GM19035 (cell line): ENCODE measurements around the gene PGM2L1.
"Not testable (repeated sequence)": the region's sequence is repeated elsewhere in the genome, so short reads cannot be mapped to it uniquely, and the experiment has no call there.

Source experiments
- ATAC-seq: cut with Tn5 transposase; IDR thresholded peaks from one replicate; pipeline ENCODE4 v1.9.1; 2021; ENCODE audit not compliant: unreplicated experiment

PGM2L1 gene

DNA sequence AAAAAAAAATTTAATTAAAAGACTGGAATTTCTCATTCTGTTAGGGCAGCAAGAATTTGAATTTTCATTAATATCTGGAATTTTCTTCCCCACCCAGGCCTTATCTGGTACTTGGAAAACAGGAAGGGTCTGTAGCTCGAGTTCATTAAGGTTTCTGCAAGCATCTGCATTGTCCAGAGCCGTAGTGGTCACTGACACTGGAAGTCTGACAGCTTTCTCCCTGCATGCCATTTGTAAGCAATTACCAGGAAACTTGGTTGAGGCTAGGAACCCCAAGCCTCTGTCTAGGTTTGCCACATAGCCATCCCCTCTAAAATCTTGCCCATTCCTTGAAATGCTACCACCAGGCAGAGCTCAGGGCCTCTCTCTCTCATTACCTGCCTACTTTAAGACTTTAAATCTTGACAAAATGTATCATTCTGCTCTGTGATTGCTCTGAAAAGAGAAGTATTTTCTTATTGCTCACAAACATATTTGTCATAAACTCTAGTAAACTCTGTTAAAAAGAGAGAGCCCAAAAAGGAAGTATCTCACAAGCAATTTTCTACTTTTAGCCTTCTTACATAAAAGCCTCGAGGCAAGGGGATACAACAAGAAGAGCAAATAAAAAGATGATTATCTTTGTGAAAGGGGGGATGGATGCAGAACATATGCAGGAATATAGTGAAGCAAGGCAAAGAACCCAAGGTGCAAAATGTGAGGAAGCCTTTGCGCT is 5.5 kb upstream of the PGM2L1 start:
- ATAC-seq: no peak

GRCh38 chr11:74400606-74401005 is 2.4 kb upstream of the PGM2L1 start:
- ATAC-seq: no peak

GRCh38 chr11:74397501-74398243 is 561 bp downstream of the PGM2L1 start:
- no peak for ATAC-seq

DNA sequence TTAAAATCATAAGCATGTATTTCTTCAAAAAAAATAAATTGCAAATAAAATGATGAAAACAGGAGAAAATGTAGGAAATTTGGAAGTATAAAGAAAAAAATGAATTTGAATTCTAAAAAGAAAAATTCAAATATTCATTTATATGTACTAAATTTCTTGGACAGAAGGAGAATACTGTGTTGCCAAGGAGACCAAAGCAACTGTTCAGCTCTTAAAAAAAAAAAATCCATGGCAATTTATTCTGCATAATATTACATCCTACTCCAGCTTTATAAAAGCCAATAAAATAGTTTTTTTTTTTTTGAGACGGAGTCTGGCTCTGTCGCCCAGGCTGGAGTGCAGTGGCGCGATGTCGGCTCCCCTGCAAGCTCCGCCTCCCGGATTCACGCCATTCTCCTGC is 6.0 kb downstream of the PGM2L1 start:
- no peak for ATAC-seq

GRCh38 chr11:74391193-74391592 is 7.0 kb downstream of the PGM2L1 start:
- no peak for ATAC-seq

- ATAC-seq: no peak
Observed at GRCh38 chr11:74390697-74391096, 7.5 kb downstream of the PGM2L1 start.

DNA sequence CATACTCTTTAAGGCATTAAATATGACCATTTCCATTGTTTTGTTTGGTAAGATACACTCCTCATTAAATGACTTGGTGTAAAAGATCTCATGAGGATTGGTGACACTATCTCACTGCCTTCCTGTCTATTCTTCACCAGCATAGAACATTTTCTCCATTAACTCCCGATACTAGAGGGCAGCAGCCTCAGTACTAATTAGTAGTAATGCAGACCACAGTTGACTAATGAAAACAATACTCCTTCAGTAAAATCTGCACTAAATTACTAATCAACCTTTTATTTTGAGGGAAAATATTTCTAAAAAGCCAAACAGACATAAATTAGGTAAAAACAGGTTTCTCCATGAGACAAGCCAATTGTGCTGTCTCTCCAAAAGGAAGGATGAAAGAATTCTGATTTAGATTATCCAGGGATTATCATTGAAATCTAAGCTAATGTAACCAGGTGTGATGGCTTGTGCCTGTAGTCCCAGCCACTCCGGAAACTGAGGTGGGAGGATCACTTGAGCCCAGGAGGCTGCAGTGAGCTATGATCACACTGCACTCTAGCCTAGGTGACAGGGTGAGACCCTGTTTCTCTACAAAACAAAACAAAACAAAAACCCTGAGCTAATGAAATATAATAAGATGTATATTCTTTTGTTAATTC is 9.4 kb downstream of the PGM2L1 start:
- no peak for ATAC-seq

DNA sequence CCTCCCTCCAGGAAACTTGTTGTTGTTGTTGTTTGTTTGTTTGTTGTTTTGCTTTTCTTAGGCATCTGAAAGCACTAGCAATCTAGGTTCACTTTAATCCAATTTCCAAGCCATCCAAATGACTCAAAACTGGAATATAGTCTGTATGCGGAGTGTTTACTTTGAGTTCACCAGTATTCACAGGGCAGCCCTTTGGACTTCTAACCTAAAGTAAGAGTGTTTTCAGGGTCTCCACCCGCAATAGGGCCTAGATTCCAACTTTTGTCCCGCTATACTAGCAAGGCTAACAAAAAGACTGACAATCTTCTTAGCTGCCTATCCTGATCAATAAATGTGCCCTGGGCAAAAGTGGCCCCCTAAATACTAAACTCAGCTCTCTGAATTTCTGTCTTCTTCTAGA is 13.6 kb downstream of the PGM2L1 start:
- no peak for ATAC-seq

- no peak for ATAC-seq
Observed at GRCh38 chr11:74380746-74381439, 17.3 kb downstream of the PGM2L1 start.

GRCh38 chr11:74377689-74378088 is 20.5 kb downstream of the PGM2L1 start:
- ATAC-seq: no peak

DNA sequence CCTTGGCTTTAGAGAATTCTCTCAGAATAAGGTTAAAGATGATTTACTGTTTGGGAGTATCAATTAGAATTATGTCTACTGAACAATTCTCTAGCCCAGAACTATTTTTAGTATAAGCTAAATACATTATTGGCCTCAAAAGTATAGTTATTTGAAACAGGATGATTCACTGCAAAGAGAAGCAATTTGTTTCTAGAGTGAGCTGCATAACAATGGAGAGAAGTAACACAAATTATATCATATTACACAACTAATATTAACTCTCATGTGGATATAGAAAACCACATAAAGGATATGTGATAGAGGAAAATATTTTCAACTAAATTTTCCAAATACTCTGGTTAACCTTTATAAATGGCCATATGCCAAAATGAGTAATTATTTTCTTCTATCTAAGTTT is 24.9 kb downstream of the PGM2L1 start:
- ATAC-seq: no peak

- no peak for ATAC-seq
Observed at GRCh38 chr11:74371269-74372052, 26.8 kb downstream of the PGM2L1 start.

- no peak for ATAC-seq
Observed at GRCh38 chr11:74370123-74370522, 28.1 kb downstream of the PGM2L1 start.

DNA sequence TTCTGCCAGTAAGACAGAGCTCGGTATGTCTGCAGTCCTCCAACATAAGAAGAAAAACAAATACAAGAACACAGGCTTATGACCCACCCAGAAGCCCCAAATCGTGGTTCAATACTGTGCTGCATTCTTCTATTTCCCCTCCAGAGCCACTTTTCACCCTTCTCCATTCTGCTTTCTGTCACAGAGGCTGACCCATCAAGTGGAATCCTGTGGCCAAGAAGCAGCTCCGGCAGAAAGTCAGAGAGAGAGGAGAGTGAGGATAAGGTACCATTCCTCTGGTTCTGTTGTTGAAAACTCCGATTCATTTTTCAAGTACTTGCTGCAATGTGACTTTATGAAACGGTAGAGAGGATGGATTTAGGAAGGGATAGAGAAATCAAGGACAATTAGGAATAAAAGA is 30.4 kb downstream of the PGM2L1 start:
- no peak for ATAC-seq

GRCh38 chr11:74366576-74366975 is 31.7 kb downstream of the PGM2L1 start:
- no peak for ATAC-seq

DNA sequence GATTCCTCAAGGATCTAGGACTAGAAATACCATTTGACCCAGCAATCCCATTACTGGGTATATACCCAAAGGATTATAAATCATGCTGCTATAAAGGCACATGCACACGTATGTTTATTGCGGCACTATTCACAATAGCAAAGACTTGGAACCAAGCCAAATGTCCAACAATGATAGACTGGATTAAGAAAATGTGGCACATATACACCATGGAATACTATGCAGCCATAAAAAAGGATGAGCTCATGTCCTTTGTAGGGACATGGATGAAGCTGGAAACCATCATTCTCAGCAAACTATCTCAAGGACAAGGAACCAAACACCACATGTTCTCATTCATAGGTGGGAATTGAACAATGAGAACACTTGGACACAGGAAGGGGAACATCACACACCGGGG is 32.4 kb downstream of the PGM2L1 start:
- not testable (repeated sequence) for ATAC-seq

DNA sequence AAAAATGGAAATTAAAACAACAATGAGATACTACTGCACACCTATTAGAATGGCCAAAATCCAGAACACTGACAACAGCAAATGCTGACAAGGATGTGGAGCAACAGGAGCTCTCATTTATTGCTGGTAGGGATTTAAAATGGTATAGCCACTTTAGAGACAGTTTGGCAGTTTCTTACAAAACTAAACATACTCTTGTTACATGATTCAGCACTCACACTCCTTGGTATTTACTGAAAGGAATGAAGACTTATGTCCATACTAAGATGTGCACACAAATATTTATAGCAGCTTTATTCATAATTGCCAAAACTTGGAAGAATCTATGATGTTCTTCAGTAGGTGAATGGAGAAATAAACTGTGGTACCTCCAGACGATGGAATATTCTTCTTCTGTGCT is 40.8 kb downstream of the PGM2L1 start:
- ATAC-seq: no peak

GRCh38 chr11:74355626-74356025 is 42.6 kb downstream of the PGM2L1 start:
- ATAC-seq: no peak

DNA sequence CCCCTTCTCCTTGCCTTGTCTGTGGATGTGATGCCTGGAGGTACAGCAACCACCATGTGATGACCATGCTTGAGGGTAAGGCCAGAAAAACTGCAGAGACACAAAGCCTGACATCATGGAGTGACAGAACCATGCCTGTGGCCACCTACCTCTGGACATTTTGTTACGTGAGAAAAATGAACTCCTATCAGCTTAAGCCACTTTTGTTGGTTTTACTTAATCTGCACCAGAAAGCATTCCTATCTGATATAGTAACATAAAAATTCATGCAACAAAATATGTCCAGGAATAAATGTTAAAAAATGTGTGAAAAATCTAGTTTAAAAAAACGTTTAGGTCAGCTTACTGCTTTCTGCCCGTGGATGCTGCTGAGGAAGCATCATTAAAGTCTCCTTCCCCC is 44.2 kb downstream of the PGM2L1 start:
- ATAC-seq: no peak

- ATAC-seq: no peak
Observed at GRCh38 chr11:74347381-74347780, 50.9 kb downstream of the PGM2L1 start.

DNA sequence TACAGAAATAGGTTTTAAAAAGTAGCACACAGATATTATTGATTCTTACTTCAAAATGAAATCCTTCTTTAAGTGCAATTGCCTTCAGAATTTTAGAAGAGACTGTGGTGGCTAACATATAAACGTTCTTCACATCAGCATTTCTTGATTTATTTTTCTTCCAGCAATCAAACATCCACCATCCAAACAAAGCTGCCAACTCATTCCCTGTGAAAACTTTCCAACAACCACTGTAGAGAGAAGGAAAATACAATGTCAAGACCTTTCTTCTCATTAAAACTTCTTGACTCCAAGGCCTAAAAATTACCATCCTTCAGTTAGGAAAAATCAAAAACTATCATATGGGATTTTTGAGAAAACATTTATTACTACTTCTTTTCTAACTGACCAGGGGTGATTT is 52.8 kb downstream of the PGM2L1 start:
- ATAC-seq: no peak
